Upper lobe of left lung (tissue), 4 donors: ENCODE data around the gene NCAM2.

Experiments used
- CTCF ChIP-seq, 6 experiments: fragments of 450-650 bp in 4 of 6; fragments of 200-600 bp in 2 of 6; sonication (generic) in 2 of 6; IDR thresholded peaks; one replicate each; pipeline ENCODE4 v1.5.1; 2016 to 2019; ENCODE audit warnings: antibody characterized with exemption in 6 of 6
- POLR2AphosphoS5 ChIP-seq, 2 donors: sonication (generic); formaldehyde crosslinking; IDR thresholded peaks; one replicate each; pipeline ENCODE4 v1.5.1; 2017; ENCODE audit warnings: antibody characterized with exemption in 2 of 2

- TF ChIP-seq CTCF (IDR thresholded peaks at IDR 0.05) (no peak), POLR2AphosphoS5 (IDR thresholded peaks at IDR 0.05) (no peak)
These were observed 207.4 kb downstream of the NCAM2 start for GRCh38 chr21:21205604-21206003.
